Frontal cortex (tissue), 4 donors: ENCODE measurements around the gene PSMA7. TPM values are rescaled to one million over a fixed set of nuclear protein-coding genes. Genes with fewer than 3 reads are reported as not detected.
A peak's percentile ranks its signal among the peaks of the same experiment; 100 is the strongest.
"Not testable (repeated sequence)": the region's sequence is repeated elsewhere in the genome, so short reads cannot be mapped to it uniquely, and the experiment has no call there.

Source experiments
- DNase-seq, 2 donors: peaks; one replicate each; pipeline ENCODE4 v3.0.0; 2012; ENCODE audit warnings: low spot score in 2 of 2
- FAIRE-seq: peaks from 2 replicates; lab custom pipeline; 2012; peaks lifted over from hg19 to GRCh38; lab: Jason Lieb, UNC
- total RNA-seq: library from RNA; depleted of rRNA; stranded (reverse); fragments of >200 nt; gene quantifications from one replicate; pipeline ENCODE4 v1.2.3, GENCODE V29; 2014
- donor health status: control.
- donor health status: control.
- donor health status: control.

PSMA7 gene
- total RNA-seq, 1 donor from 2014 or later = 124 TPM

DNA sequence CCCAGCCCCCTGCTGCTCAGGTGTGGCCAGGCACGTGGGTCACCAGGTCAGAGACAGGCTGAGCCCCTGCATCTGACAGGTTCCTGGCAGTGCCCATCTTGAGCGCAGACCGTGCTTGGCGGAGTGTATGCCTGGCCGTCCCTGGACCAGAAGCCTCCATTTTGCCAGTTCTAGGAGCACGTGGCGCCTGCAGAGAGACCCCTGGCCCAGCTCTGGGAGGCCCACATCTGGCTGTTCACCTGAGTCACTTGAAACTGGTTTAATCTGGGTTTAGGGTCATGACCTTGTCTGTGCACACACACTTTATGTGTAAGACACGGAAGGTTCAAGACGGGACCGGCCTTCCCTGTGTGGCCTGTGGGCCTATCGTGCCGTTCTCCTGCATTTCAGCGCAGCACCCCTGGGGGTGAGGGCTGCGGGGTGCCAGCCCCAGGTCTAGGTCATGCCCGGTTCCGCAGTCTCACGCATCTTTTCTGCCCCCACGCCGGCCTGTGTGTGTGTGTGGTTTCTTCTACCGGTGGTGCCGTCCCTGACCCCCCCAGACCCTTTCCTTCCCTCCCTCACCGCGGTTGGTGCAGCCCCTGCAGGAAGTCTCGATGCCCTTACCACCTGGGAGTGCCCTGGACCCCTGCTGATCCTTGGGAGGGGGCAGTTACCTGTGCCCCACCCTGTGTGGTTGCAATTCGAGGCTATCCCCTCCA, 14.3 kb upstream of the PSMA7 start:
- FAIRE-seq = no peak

DNA sequence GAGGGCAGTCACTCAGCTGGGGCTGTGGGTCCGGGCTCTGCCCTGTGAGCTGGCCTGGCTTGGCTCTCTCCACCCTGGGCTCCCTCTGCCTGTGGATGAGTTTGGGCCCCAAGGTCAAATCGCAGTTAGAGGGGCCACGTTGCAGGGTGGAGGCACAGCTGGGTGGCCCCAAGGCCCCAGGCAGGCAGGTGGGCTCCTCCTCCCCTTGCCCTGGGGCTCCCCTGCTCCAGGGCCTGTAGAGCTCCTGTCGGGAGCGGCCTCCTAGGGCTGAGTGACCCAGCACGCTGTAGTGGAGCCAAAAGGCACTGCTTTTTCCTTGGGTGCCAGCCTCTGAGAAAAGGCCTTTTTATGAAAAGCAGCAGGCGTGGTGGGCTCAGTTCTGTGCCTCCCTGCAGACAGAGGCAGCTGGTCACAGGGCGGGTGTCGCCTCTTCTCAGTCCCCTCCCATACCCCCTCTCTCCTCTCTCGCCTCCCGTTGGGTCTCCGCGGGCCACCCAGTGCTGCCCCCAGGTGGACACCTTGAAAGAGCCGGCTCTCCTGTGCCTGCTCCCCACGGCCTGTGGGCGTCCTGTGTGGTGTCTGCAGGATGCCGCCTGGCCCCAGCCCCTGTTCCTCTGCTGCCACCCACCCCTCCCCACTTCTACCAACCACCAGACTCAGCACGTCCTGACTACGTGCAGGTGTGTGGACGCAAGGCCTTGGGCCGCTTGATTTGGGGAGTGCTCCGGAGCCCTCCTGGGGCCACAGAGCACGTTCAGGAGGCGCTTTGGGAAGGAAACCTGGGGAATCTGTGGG, 13.6 kb upstream of the PSMA7 start:
- DNase-seq (peak; percentile 66 to 82), FAIRE-seq (no peak)

More for the DNA sequence above, 14.3 kb upstream of the PSMA7 start:
- DNase-seq = no peak

DNA sequence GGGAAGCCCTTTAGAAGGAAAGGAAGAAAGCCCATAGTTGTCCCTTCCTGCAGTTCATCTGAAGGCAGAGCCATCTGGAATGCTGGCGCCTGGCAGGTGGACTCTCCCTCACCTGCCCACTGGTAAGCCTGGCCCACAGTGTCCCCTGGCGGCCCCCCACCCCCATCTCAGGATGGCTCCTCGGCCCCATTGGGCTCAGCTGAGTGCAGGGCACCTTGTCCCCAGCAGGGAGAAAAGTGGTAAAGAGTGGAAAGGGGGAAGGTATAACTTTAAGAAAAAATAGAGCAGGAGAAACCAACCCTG, 13.0 kb upstream of the PSMA7 start:
- no peak for FAIRE-seq
- DNase-seq = no peak

DNA sequence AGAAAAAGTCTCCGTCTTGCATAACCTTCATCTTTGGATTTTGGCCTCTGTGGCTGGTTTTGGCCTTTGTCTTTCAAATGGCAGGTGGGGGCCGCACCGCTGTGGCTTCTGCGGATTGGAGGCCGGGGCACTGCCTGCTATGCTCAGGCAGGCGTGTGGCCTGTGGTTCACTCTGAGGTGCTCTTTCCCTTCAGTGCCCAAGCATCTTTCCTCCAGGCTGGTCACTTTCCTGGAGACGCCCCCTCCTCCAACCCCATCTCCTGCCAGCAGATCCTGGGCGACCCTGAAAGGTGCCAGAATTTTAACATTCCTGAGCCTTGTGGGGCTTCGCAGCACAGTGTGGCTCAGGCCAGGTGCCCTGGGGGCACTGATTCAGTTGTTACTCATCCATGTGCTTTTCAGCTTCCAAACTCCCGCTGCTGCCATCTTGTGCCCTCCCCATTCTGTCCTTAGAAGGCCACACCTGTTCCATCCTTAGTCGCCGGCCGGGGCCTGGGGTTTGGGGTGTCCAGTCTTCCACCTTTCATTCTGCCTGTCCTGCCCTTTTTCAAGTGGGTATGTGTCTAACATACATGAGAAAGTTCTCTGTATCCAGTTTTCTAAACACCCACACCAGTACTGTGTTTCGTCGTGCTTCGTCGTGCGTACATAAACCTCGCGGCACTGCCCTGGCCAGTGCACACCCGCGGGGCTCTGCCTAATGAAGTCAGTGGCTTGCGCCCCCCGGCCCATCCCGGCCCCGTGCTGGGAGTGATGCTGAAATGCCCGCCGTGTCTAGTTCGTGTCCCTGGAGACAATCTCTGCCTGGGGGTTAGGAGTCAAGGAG, 12.4 kb upstream of the PSMA7 start:
- DNase-seq (no peak), FAIRE-seq (no peak)

DNA sequence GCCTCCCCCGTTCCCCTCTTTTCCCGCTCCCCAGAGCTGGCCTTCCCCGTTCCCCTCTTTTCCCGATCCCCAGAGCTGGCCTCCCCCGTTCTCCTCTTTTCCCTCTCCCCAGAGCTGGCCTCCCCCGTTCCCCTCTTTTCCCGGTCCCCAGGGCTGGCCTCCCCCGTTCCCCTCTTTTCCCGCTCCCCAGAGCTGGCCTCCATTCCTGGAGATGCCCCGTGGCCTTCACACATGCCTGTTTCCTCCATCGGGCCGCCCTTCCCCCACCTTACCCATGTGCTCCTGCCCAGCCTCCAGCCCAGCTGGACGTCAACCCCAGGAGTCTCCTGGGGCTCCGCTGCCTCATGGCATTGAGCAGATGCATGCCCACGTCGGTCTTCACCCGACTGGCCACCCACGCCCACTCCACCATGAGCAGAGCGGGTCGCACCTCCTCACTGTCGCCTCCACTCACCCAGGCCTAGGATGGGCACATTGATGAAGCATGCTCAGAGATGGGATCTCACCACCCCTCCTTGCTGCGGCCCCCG, 8.7 kb upstream of the PSMA7 start:
- FAIRE-seq (no peak), DNase-seq (no peak)

DNA sequence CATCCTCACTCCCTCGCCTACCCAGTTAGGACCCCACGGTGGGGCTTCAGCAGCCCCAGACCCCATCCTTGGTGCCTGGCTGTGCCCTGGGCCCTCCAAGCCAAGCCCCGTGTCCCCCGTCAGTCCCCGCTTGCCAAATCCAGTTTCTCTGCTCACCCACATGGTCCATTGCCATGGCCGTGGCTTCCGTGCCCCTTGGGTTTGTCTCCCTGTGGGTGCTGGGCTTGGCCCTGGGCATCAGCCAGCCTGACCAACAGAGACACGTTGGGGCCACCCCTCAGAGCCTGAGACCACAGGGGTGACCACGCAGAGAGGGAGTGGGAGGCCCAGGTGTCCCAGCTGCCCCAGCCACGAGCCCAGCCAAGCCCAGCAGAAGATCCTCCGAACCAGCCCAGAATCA, 8.0 kb upstream of the PSMA7 start:
- no peak for FAIRE-seq

DNA sequence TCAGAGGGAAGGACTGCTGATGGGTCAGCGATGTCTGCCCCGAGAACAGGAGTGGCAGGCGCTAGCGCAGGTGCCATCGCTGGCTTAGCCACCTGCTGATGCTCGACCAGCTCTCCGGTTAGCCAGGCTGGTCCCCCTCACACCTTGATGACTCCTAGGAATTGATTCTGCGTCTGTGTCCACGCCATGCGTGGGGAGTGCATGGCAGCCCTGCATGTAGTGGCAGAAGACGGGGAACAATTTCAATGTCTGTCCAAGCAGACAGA, 7.0 kb upstream of the PSMA7 start:
- FAIRE-seq (no peak), DNase-seq (no peak)

More for the DNA sequence above, 8.0 kb upstream of the PSMA7 start:
- no peak for DNase-seq

DNA sequence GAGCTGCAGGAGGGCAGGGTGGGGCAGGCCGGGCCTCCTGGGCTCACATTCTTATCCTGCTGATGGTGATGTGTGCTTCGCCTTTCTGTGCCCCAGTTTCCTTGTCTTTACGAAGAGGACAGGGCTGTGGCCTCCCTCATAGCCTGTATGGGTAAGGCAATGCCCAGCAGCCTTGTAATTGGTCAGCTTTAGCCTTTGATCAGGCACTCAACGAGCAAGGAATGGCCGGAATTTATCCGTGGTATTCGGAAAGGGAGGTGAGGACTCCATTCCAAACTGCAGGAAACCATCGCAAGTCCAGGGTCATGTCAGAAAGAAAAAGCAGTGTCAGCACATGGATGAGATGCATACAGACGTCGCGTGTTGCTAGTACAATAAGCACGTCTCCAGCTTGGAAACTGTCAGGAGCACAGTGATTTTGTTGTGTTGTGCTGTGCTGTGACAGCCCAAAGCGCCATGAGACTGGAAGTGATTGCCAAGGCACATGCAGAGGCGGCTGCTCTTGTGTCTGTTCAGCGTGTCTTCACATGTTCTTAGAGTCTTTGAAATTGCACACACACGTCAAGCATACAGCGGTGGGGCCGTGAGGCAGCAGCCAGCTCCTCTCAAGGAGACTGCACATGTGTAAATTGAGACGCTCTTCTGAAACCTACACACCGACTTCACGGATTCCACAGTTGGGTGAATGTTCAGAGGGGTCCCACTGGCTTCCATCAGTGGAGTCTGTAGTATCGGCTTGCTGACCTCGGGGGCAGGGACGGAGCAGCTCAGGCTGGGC, 6.5 kb upstream of the PSMA7 start:
- DNase-seq (no peak), FAIRE-seq (no peak)

DNA sequence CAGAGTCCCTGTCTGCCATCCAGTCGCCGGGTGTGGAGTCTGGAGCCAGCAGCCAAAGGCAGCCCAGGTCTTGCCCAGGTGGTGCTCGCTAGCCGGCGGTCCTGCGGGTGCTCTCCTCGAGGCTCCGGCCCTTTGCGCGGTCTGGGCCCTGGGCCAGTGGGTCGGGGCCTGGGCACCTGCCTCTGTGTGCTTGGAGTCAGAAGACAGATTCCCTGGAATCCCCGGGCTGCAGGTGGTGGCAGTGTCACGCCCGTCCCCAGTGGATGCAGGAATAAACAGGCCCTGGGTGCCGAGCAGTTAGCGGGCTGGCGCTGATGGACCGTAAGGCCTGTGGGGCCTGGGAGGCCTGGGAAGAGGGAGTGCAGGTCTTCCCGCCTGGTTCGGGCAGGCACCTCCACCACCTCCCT, 5.7 kb upstream of the PSMA7 start:
- DNase-seq = no peak
- no peak for FAIRE-seq

DNA sequence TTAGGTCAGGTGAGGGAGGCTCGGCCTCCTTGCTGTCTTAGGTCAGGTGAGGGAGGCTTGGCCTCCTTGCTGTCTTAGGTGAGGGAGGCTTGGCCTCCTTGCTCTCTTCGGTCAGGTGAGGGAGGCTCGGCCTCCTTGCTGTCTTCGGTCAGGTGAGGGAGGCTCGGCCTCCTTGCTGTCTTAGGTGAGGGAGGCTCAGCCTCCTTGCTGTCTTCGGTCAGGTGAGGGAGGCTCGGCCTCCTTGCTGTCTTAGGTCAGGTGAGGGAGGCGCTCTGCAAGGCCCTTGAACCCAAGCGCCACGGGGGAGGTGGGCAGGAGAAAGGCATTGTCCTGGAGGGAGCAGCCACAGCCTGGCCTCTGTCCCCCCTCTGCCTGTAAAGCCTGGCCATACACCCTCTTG, 5.2 kb upstream of the PSMA7 start:
- DNase-seq, FAIRE-seq: not testable (repeated sequence)

DNA sequence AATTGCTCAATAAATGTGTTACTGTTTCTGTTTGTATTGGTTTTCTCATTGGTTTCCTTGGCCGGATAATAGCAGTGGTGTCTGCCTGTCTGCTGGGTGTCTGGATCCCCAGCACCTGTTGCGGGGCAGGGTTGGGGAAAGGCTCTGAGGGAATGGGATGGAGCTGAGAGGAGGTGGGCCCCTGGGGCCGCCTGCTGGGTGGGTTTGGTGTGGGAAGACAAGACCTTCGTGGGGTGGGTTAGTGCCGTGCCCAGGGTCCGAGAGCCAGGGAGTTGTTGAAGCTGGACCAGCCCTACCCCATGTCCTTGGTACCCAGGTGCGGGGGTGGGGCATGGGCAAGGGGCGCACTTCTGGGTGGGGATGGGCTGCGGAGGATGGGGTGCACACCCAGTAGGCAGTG, 4.3 kb upstream of the PSMA7 start:
- DNase-seq = no peak
- no peak for FAIRE-seq

DNA sequence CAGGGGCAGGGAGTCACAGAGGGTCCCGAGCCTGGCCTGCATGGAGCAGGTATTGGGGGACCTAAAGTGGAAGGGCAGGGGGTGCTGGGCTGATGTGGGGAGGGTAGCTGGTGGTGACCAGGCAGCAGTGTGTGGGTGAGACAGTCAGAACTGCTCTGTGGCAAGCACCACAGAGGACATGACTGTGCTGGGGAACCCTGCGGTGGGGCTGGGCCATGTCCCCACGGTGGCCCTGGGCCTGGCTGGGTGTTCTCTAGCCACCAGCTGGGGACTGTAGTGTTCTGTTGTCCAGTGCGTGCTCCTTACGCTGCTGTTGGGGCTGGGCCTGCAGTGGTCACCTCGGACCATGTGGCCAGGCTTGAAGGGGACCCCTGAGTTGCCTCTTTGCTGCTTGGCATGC, 3.9 kb upstream of the PSMA7 start:
- DNase-seq = no peak
- FAIRE-seq = no peak

DNA sequence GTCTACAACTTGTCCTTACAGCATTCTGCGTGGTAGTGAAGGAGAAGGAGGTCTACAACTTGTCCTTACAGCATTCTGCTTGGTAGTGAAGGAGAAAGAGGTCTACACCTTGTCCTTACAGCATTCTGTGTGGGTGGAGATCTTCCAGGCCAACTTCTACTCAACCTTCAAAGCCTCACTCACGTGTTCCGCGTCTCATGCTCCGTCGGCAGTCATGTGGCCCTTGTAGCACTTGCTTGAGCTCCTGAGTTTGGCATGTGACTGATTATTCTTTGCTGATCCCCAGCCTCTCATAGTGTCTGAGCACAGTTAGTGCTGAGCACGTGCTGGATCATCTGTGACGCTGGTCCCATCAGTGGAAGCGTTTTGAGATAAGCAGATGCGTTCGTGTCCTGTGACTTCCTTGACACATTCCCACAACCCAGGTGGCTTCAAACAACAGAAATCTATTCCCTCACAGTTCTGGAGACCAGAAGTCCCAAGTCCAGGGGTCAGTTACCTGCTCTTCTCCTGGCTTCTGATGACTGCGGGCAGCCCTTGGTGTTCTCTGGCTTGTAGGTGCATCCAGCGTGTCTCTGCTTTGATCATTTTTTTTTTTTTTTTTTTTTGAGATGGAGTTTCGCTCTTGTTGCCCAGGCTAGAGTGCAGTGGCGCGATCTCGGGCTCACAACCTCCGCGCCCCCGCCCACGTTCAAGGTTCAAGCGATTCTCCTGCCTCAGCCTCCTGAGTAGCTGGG, 3.0 kb upstream of the PSMA7 start:
- no peak for DNase-seq
- no peak for FAIRE-seq

DNA sequence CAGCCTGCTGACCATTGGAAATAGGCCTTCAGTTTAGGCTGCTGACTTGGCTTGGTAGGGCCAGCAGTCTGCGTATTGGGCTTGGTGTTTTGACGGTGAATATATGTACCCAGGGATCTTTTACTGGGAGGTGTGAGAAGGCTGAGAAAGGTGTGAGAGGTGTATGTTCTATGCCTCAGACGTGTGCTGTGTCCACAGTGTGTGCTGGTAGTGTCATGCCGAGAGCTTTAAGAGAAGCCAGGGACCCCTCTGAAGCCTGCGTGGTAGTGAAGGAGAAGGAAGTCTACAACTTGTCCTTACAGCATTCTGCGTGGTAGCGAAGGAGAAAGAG, 2.5 kb upstream of the PSMA7 start:
- DNase-seq = no peak
- no peak for FAIRE-seq

DNA sequence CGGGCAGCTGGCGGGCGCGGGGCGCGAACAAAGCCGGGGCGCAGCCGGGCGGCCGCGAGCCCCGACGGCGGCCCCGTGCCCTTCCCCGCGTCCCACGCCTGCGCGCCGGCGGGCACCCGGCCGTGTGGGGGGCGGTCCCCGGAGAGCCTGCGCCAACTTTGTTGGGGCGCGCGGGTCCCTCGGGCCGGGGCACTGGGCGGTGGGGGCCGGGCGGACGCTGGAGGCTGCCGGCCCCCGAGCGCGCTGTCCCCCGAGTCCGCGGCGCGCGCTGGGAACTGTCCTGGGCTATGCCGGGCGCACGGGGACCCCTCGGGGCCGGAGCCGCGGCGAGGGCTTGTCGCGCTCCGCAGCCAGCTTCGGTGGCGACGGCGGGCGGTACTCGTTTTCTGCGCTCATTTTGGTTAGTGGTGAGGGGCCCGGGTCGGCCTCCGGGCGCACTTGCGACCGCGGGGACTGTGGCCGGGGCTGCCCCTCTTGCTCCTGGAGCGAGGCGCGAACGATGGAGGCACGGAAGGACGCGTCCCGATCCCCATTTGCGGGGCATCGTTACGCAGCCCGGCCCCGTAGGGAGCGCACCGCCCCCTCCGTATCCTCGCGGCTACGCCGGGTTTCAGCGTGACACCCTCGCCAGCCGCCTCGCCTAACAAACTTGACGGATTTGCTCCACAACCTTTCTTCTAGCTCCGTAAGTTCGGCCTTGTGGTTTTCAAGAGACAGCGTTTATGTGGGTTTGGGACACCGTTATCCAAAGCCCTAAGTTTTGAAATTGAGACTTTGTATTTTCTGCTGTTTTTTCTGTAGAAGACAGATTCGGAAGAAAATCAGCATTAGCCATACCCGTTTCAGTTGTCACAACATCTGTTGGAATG, 997 bp upstream of the PSMA7 start:
- FAIRE-seq (no peak), DNase-seq (peak; percentile 55 to 65)

DNA sequence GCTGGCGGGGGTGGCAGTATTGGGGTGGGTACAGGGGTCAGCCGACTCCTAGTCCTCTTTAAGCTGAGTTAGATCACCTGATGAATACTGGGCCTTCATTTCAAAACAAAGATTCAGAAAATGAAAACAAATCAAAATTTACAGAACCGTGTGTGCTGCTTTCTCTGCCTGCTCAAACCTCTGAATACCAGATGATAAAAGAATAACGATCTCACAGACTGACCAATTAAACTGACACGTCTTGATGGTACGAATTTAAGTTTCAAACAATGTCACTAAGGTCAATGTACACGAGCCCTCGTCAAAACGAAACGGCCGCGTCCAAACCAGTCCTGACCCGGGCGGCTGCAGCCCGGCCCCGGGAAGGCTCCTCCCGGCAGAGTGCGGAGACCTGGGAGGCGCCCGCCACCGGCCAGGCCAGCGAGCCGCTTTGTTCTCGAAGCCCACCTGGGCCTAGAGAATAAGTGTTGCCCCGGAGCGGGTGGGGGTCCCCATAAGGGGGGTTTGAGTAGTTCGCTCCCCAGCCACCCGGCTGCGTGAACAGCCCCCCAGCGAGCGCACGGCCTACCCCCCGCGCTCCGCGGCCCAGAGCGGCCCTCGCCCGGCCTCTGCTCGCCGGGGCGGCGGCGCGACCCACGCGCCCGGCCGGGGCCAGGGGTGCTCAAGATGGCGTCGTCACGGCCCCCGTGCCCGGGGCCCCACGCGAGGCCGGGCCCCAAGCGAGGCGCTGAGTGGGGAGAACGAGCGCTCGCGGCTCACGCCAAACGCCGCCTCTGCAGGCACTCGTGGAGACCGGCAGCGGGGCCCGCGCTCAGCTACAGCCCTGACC, 728 bp downstream of the PSMA7 start:
- no peak for FAIRE-seq
- DNase-seq = no peak

DNA sequence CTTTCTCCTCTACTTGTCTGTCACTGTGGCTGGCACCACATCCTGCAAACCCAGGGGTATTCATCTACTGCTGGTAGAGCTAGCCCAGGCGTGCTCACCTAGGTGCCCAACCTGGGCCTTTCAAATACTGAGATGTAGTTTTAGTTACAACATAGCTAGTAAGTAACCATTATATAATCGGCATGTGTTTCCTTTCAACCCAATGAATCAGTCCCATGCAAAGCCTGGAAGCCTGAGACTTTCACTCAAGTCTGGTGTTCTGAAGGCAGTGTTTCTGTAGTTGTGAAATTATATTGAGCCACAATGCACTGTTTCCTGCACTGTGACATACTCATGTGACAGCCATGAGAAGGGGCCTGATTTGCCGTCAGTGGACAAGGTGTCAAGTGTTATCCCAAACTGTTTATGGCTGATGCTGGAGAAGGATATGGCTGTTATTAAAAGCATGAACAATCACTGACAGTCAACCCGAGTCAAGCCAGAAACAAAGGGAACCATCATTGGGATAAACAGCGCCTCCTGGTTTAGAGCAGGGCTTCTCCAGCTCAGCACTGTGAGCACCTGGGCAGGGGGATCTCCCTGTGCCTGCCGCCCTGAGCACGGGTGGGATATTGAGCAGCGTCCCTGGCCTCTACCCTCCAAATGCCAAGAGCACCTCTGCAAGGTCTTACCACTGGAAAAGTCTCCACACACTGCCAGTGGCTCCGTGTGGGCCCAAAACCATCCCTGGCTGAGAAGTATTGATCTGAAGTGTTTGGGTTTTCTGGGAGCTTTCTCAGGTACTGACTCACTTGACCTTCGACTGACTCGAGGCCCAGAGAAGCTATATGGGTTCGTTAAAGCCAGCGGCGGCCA, 1.6 kb downstream of the PSMA7 start:
- DNase-seq (no peak), FAIRE-seq (no peak)
